GM18861 (cell line): Measurements from ENCODE around the gene RNF145.
"Not testable (repeated sequence)": the region's sequence is repeated elsewhere in the genome, so short reads cannot be mapped to it uniquely, and the experiment has no call there.

ENCODE experiments used
- ATAC-seq: cut with Tn5 transposase; IDR thresholded peaks from one replicate; pipeline ENCODE4 v1.9.1; 2021; ENCODE audit not compliant: unreplicated experiment

RNF145 gene

GRCh38 chr5:159209438-159210209 is at the start of gene RNF145:
TSS of gene RNF145 (minus strand) at chr5:159209553. CDS start at chr5:159203617, 5,936 bp downstream.
- peak; percentile 70 for ATAC-seq

- ATAC-seq: no peak
Measured at GRCh38 chr5:159258361-159258760, 49.0 kb upstream of the RNF145 start.

GRCh38 chr5:159257629-159258283 is 48.4 kb upstream of the RNF145 start:
- no peak for ATAC-seq

- no peak for ATAC-seq
Measured at GRCh38 chr5:159257007-159257406, 47.7 kb upstream of the RNF145 start.

GRCh38 chr5:159252195-159252594 is 42.8 kb upstream of the RNF145 start:
- no peak for ATAC-seq

GRCh38 chr5:159249158-159249557 is 39.8 kb upstream of the RNF145 start:
- ATAC-seq: no peak

- no peak for ATAC-seq
Measured at GRCh38 chr5:159244890-159245289, 35.5 kb upstream of the RNF145 start.

- ATAC-seq: no peak
Measured at GRCh38 chr5:159244163-159244562, 34.8 kb upstream of the RNF145 start.

GRCh38 chr5:159243385-159243784 is 34.0 kb upstream of the RNF145 start:
- ATAC-seq: no peak

- no peak for ATAC-seq
Measured at GRCh38 chr5:159242656-159243055, 33.3 kb upstream of the RNF145 start.

- no peak for ATAC-seq
Measured at GRCh38 chr5:159241946-159242552, 32.7 kb upstream of the RNF145 start.

GRCh38 chr5:159240301-159240870 is 31.0 kb upstream of the RNF145 start:
- ATAC-seq: no peak

- ATAC-seq: not testable (repeated sequence)
Measured at GRCh38 chr5:159235871-159236520, 26.6 kb upstream of the RNF145 start.

GRCh38 chr5:159231167-159231566 is 21.8 kb upstream of the RNF145 start:
- ATAC-seq: no peak

- no peak for ATAC-seq
Measured at GRCh38 chr5:159230657-159231056, 21.3 kb upstream of the RNF145 start.

- not testable (repeated sequence) for ATAC-seq
Measured at GRCh38 chr5:159228097-159228496, 18.7 kb upstream of the RNF145 start.

GRCh38 chr5:159227452-159227851 is 18.1 kb upstream of the RNF145 start:
- no peak for ATAC-seq

GRCh38 chr5:159226451-159226850 is 17.1 kb upstream of the RNF145 start:
- ATAC-seq: no peak

GRCh38 chr5:159224471-159224870 is 15.1 kb upstream of the RNF145 start:
- ATAC-seq: no peak

- ATAC-seq: no peak
Measured at GRCh38 chr5:159223469-159223868, 14.1 kb upstream of the RNF145 start.

GRCh38 chr5:159220206-159220605 is 10.9 kb upstream of the RNF145 start:
- no peak for ATAC-seq
